K562 (cell line): ENCODE data around the gene APBA2.

Experiments used
- FUS ChIP-seq: fragments of 200-400 bp; formaldehyde crosslinking; optimal IDR thresholded peaks from 2 replicates; pipeline ENCODE3; 2017; ENCODE audit warnings: low read depth, low read length
- GABPA ChIP-seq: fragments of 200-800 bp; sonication (Bioruptor generic); conservative IDR thresholded peaks from 2 replicates; pipeline ENCODE4 v1.6.1; 2016; ENCODE audit warnings: low read depth, missing genetic modification characterization, missing compliant biosample characterization
- JUND ChIP-seq, 2 experiments: IDR thresholded peaks; 2 replicates in 1 of 2; 3 replicates in 1 of 2; pipeline ENCODE4 v1.6.1; 2011; ENCODE audit warnings: borderline replicate concordance in 2 of 2, low read depth in 2 of 2, low read length in 2 of 2, improper control_type of control experiment in 1 of 2, missing biosample characterization in 1 of 2, missing genetic modification characterization in 1 of 2, missing genetic modification reagents in 1 of 2
- KHSRP ChIP-seq: fragments of 450-650 bp; IDR thresholded peaks from 2 replicates; pipeline ENCODE4 v1.6.1; 2017
- MEIS2 ChIP-seq: fragments of 450-650 bp; IDR thresholded peaks from 2 replicates; pipeline ENCODE4 v1.6.1; 2014; ENCODE audit warnings: mild to moderate bottlenecking; ENCODE audit not compliant: partially characterized antibody
- PHF20 ChIP-seq: fragments of 450-650 bp; IDR thresholded peaks from 2 replicates; pipeline ENCODE4 v1.6.1; 2018; ENCODE audit not compliant: partially characterized antibody
- POLR2AphosphoS5 ChIP-seq: IDR thresholded peaks from 2 replicates; pipeline ENCODE4 v1.6.1; 2011; ENCODE audit warnings: mild to moderate bottlenecking, low read depth, low read length, moderate library complexity; ENCODE audit not compliant: control insufficient read depth, insufficient read depth
- TBP ChIP-seq: optimal IDR thresholded peaks from 2 replicates; pipeline ENCODE3; 2011; ENCODE audit warnings: low read depth, low read length, improper control_type of control experiment
- TRIM24 ChIP-seq, 2 experiments: fragments of 450-650 bp; IDR thresholded peaks; 2 replicates each; pipeline ENCODE4 v1.6.1; 2016
- ZNF384 ChIP-seq: IDR thresholded peaks from 2 replicates; pipeline ENCODE4 v1.6.1; 2012; ENCODE audit warnings: low read depth, low read length, improper control_type of control experiment
- TF ChIP-seq, protein P1 (sequence below), 3 experiments: IDR thresholded peaks in 2 of 3; conservative IDR thresholded peaks in 1 of 3; 2 replicates each; pipeline ENCODE4 v1.5.1; 2011 to 2012; ENCODE audit warnings: low read length in 3 of 3, mild to moderate bottlenecking in 3 of 3, control low read depth in 2 of 3, improper control_type of control experiment in 1 of 3, inconsistent platforms in 1 of 3, low read depth in 1 of 3, mixed read lengths in 1 of 3, moderate library complexity in 1 of 3; ENCODE audit not compliant: insufficient read depth in 2 of 3
- TF ChIP-seq, protein P2 (sequence below): fragments of 250-450 bp; sonication (Bioruptor Pico); IDR thresholded peaks from 2 replicates; pipeline ENCODE4 v1.4.0; 2020; ENCODE audit warnings: mild to moderate bottlenecking

- no peak for TF ChIP-seq JUND (IDR thresholded peaks at IDR 0.05; ENCODE audit: borderline replicate concordance, low read depth, low read length)
- TF ChIP-seq JUND (tag; IDR thresholded peaks at IDR 0.05; ENCODE audit: borderline replicate concordance, low read depth, low read length) = no peak
- TF ChIP-seq, protein P1, sequence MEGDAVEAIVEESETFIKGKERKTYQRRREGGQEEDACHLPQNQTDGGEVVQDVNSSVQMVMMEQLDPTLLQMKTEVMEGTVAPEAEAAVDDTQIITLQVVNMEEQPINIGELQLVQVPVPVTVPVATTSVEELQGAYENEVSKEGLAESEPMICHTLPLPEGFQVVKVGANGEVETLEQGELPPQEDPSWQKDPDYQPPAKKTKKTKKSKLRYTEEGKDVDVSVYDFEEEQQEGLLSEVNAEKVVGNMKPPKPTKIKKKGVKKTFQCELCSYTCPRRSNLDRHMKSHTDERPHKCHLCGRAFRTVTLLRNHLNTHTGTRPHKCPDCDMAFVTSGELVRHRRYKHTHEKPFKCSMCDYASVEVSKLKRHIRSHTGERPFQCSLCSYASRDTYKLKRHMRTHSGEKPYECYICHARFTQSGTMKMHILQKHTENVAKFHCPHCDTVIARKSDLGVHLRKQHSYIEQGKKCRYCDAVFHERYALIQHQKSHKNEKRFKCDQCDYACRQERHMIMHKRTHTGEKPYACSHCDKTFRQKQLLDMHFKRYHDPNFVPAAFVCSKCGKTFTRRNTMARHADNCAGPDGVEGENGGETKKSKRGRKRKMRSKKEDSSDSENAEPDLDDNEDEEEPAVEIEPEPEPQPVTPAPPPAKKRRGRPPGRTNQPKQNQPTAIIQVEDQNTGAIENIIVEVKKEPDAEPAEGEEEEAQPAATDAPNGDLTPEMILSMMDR (IDR thresholded peaks at IDR 0.05 in 2 of 3, conservative IDR thresholded peaks at IDR 0.05 in 1 of 3; ENCODE audit: insufficient read depth in 2 of 3, low read depth in 1 of 3, low read length in 3 of 3) = no peak
- TF ChIP-seq KHSRP = no peak
- TF ChIP-seq POLR2AphosphoS5 = no peak
- TF ChIP-seq FUS = no peak
- no peak for TF ChIP-seq TBP
- TF ChIP-seq GABPA = no peak
- TF ChIP-seq, protein P2, sequence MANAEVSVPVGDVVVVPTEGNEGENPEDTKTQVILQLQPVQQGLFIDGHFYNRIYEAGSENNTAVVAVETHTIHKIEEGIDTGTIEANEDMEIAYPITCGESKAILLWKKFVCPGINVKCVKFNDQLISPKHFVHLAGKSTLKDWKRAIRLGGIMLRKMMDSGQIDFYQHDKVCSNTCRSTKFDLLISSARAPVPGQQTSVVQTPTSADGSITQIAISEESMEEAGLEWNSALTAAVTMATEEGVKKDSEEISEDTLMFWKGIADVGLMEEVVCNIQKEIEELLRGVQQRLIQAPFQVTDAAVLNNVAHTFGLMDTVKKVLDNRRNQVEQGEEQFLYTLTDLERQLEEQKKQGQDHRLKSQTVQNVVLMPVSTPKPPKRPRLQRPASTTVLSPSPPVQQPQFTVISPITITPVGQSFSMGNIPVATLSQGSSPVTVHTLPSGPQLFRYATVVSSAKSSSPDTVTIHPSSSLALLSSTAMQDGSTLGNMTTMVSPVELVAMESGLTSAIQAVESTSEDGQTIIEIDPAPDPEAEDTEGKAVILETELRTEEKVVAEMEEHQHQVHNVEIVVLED (CRISPR knock-in tag) = no peak
- TF ChIP-seq PHF20 = no peak
- TF ChIP-seq MEIS2 = no peak
- no peak for TF ChIP-seq TRIM24 (IDR thresholded peaks at IDR 0.05)
- TF ChIP-seq ZNF384 = no peak
Observed at GRCh38 chr15:28909958-28910500, 24.3 kb downstream of the APBA2 start.
